Subcutaneous adipose tissue (tissue), 4 donors: Measurements from ENCODE around the gene FILIP1. TPM values are rescaled to one million over a fixed set of nuclear protein-coding genes. Genes with fewer than 3 reads are reported as not detected.

Experiments
- CTCF ChIP-seq: fragments of 450-650 bp; IDR thresholded peaks from one replicate; pipeline ENCODE4 v1.5.1; 2016; ENCODE audit warnings: low read depth, mild to moderate bottlenecking, control low read depth, antibody characterized with exemption, moderate library complexity
- total RNA-seq, 4 donors: library from RNA; depleted of rRNA; stranded (reverse); fragments of >200 nt; gene quantifications; one replicate each; pipeline ENCODE4 v1.1.0, GENCODE V29; 2016

FILIP1 gene
- total RNA-seq, 4 donors from 2014 or later, result 3.4 to 16.2 (median 5.8) TPM

DNA sequence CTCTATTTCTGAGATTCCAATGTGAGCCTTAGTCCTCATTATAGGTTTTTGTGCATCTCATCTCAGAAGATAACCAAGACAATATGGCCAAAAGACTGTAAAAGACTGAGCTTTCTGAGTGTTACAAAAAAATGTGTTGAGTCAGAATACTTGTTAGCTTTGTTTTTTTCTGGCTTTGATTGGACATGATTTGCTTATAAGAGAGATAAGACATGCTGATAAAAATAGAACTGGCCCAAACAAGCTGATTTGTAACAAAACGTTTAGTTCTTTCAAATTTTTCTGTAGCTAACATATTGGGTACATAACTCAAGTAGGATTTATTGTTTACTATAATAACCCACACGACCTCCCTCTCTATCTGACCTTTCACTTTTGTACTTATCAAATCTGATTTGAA, 32.9 kb downstream of the FILIP1 start:
- no peak for TF ChIP-seq CTCF

GRCh38 chr6:75458895-75459294, 34.7 kb downstream of the FILIP1 start:
- TF ChIP-seq CTCF, result no peak

GRCh38 chr6:75450903-75451302, 42.7 kb downstream of the FILIP1 start:
- TF ChIP-seq CTCF, result no peak

DNA sequence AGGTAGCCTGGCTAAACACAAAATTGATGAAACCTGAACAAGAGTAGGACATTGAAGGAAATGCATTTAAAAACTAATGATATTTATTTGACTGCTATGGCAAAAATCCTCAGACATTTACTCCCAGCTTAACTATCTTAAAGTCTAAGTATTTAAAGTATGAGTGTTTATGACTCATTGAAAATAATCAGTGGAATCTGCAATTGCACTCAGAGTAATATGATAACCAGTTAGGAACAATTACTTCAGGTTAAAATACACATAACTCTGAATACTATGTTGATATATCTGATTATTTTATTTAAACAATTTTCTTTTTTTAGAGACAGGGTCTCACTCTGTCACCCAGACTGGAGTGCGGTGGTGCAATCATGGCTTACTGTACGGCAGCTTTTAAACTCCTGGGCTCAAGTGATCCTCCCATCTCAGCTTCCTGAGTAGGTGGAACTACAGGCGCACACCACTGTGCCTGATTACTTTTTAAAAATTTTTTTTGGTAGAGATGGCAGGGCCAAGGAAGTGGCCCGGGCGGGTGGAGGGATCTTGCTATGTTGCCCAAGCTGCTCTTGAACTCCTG, 43.9 kb downstream of the FILIP1 start:
- no peak for TF ChIP-seq CTCF

- TF ChIP-seq CTCF, result no peak
Observed at GRCh38 chr6:75446241-75446880, 47.2 kb downstream of the FILIP1 start.

DNA sequence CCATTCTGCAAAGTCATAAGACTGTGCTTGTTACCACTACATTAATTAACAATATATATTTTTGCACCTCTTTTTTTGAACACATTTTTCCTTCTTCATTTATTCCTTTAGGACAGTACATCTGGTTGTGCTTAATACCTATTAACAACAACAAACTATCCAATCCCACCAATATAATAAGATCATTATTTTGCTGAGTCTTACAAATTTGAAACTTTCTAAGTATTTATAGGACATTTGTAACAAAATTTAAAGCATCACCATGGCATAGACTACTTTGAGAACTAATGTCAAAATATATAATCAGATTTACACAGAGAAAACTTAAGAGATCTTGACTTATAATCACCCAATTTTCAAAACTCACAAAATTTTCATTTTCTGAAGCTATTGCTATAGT, 47.9 kb downstream of the FILIP1 start:
- TF ChIP-seq CTCF, result no peak

- TF ChIP-seq CTCF, result no peak
Observed at GRCh38 chr6:75444899-75445298, 48.7 kb downstream of the FILIP1 start.
